Measurements from ENCODE around the gene CATSPERZ. TPM values are rescaled to one million over a fixed set of nuclear protein-coding genes. Genes with fewer than 3 reads are reported as not detected.

Gene CATSPERZ
- total and polyA plus RNA-seq, 2 of the 13 experiments (the other 11 are each of a cell fraction or from before 2014, with no cell fraction given): 0.22 to 0.48 TPM

DNA sequence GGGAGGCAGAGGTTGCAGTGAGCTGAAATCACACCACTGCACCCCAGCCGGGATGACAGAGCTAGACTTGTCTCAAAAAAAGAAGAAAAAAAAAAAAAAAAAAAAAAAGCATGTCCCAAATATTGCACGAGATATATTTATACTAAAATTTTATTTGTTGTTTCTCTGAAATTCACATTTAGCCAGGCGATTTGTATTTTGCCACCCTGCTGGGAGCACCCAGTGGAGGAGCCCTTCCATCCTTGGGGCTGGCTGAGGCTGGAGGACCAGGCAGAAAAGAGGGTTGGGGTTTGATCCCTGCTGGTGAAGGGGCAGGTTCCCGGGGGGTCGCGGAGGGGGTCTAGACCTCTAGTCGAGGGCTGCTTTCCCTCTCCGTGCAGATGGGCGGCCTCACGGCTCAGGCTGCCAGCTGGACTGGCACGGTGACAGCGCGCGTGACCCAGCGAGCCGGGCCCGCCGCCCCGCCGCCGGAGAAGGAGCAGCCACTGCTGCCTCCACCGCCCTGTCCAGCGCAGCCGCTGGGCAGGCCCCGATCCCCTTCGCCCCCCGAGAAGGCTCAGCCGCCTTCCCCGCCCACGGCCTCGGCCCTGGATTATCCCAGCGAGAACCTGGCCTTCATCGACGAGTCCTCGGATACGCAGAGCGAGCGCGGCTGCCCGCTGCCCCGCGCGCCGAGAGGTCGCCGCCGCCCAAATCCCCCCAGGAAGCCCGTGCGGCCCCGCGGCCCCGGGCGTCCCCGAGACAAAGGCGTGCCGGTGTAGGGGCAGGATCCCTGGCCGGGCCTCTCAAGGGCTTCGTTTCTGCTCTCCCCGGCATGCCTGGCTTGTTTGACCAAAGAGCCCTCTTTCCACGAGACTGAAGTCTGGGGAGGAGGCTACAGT, 952 bp upstream of the CATSPERZ start:
- H3K27ac ChIP-seq (ENCODE audit: extremely low read length, insufficient read depth, low read length): no peak overlapping the region
- peak overlapping the region; percentile 31 to 64 (median 46); a peak in 5 of 6 replicates for H3K4me3 ChIP-seq (replicated peaks in 1 of 3; ENCODE audit: insufficient read depth in 1 of 3, low read depth in 2 of 3, low read length in 3 of 3)
- H3K9me3 ChIP-seq (ENCODE audit: low read length): no peaks in the 10 kb centered on the region
- H2AFZ ChIP-seq (ENCODE audit: low read length): no peak overlapping the region
- no peak for FAIRE-seq
- no peaks in the 10 kb centered on the region for H3K36me3 ChIP-seq (replicated peaks in 1 of 2; ENCODE audit: control insufficient read depth in 1 of 2, insufficient read depth in 2 of 2, low read length in 2 of 2)
- peaks cover 26 to 64% of the 10 kb centered on the region in 2 experiments; a peak in 4 of 5 replicates for H3K27me3 ChIP-seq (ENCODE audit: control insufficient read depth in 1 of 2, insufficient read depth in 2 of 2, low read length in 2 of 2)
- no peak for DNase-seq (ENCODE audit: low spot score)
- peak overlapping the region; percentile 84 for H3K4me2 ChIP-seq (ENCODE audit: low read depth, low read length)
- intact Hi-C loops (cut with micrococcal nuclease; ENCODE audit: unreplicated experiment): no loop called here
- peak; percentile 16; the same call in 2 of the 3 replicates for ATAC-seq
- ChIA-PET POLR2A (interaction anchor here (0.7 to 1.0 kb wide), 2 partner anchors 25 to 30 kb away, joined by 3 to 4 read pairs; no protein-coding TSS in a partner anchor), CTCF (ENCODE audit: low intra/inter-chr PET ratio, low total read pairs) (no interaction called here)
- no peaks in the 10 kb centered on the region for H3K79me2 ChIP-seq (ENCODE audit: insufficient read depth, low read length)
- H3K9ac ChIP-seq (ENCODE audit: insufficient read depth, low read depth, low read length): peak overlapping the region; percentile 25; the same call in 1 of the 2 replicates
- in situ Hi-C loops (cut with HindIII; ENCODE audit: extremely low pct_ligation_motif_present, low pct_unique_long_range_greater_than_20kb): no loop called here
- BruUV-seq (replicated peaks): no TSS peak
- 0 out of 2 replicates have a peak, but pooled peaks cover 5% of the 10 kb centered on the region for H4K20me1 ChIP-seq (ENCODE audit: insufficient read depth, low read length)
- 7% methylated on average over 4 of the region's 60 CpGs for WGBS (ENCODE audit: low lambda C conversion rate)
- H3K4me1 ChIP-seq (ENCODE audit: insufficient read depth, low read length): peaks cover 39% of the 10 kb centered on the region
- TF ChIP-seq ZNF777 (CRISPR knock-in tag; IDR thresholded peaks at IDR 0.05) (peak; percentile 51; the same call in 1 of the 2 replicates), BCL6 (CRISPR knock-in tag; IDR thresholded peaks at IDR 0.05) (0 out of 2 replicates have a peak, but pooled peaks have one; percentile 17), GATAD1 (CRISPR knock-in tag; IDR thresholded peaks at IDR 0.05) (no peak), ZNF788 (CRISPR knock-in tag; IDR thresholded peaks at IDR 0.05; ENCODE audit: borderline replicate concordance) (0 out of 2 replicates have a peak, but pooled peaks have one; percentile 10), ZNF747 (CRISPR knock-in tag; IDR thresholded peaks at IDR 0.05; ENCODE audit: borderline replicate concordance) (0 out of 2 replicates have a peak, but pooled peaks have one; percentile 42), ETV5 (CRISPR knock-in tag; IDR thresholded peaks at IDR 0.05; ENCODE audit: borderline replicate concordance) (no peak), MTF2 (CRISPR knock-in tag; IDR thresholded peaks at IDR 0.05; ENCODE audit: borderline replicate concordance) (0 out of 2 replicates have a peak, but pooled peaks have one; percentile 42), HNRNPLL (IDR thresholded peaks at IDR 0.05; ENCODE audit: low read depth, low read length, poor library complexity, severe bottlenecking) (peak; percentile 15), U2AF1 (optimal IDR thresholded peaks at IDR 0.05; ENCODE audit: low read depth, low read length) (peak; percentile 3), ZNF263 (CRISPR knock-in tag; IDR thresholded peaks at IDR 0.05) (peak; percentile 51), ZNF7 (CRISPR knock-in tag; IDR thresholded peaks at IDR 0.05) (no peak), SYNCRIP (IDR thresholded peaks at IDR 0.05; ENCODE audit: insufficient read depth, low read depth, low read length) (no peak), ZNF660 (CRISPR knock-in tag; IDR thresholded peaks at IDR 0.05; ENCODE audit: borderline replicate concordance, low read depth) (no peak), ZNF530 (CRISPR knock-in tag; IDR thresholded peaks at IDR 0.05; ENCODE audit: low read depth) (no peak)
- TF ChIP-seq, protein P1, sequence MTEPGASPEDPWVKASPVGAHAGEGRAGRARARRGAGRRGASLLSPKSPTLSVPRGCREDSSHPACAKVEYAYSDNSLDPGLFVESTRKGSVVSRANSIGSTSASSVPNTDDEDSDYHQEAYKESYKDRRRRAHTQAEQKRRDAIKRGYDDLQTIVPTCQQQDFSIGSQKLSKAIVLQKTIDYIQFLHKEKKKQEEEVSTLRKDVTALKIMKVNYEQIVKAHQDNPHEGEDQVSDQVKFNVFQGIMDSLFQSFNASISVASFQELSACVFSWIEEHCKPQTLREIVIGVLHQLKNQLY (CRISPR knock-in tag; IDR thresholded peaks at IDR 0.05): no peak
- TF ChIP-seq, protein P2, sequence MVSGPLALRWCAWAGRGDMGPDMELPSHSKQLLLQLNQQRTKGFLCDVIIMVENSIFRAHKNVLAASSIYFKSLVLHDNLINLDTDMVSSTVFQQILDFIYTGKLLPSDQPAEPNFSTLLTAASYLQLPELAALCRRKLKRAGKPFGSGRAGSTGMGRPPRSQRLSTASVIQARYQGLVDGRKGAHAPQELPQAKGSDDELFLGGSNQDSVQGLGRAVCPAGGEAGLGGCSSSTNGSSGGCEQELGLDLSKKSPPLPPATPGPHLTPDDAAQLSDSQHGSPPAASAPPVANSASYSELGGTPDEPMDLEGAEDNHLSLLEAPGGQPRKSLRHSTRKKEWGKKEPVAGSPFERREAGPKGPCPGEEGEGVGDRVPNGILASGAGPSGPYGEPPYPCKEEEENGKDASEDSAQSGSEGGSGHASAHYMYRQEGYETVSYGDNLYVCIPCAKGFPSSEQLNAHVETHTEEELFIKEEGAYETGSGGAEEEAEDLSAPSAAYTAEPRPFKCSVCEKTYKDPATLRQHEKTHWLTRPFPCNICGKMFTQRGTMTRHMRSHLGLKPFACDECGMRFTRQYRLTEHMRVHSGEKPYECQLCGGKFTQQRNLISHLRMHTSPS (CRISPR knock-in tag; IDR thresholded peaks at IDR 0.05; ENCODE audit: low read depth): no peak

Data from HepG2 (cell line).